ENCODE data around the gene ULBP2.
"Not testable (repeated sequence)": the region's sequence is repeated elsewhere in the genome, so short reads cannot be mapped to it uniquely, and the experiment has no call there.

The ULBP2 gene

DNA sequence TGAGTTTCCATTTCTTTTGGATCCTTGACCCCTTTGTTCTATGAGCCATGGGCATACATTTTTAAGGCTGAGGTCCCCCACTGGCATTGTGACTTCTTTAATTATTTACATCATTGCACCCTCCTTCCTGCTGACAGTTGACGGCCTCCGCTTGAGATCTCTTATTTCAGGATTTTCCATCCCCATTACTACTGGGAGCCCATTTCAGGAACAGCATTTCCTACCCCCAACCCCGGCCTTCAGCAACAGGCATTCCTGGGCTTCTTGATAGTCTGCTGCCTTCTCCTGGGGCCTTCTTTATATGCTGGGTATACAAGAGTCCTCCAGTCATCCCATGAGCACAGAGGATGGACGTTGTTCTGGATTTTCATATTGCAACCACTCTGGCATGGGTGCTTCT lies 25.8 kb downstream of the ULBP2 start:
- no peaks in the 10 kb centered on the region for H3K36me3 ChIP-seq
- H3K4me1 ChIP-seq = peaks cover 25% of the 10 kb centered on the region
- TF ChIP-seq Cebpa-rat (IDR thresholded peaks at IDR 0.05) = no peak
- H3K27ac ChIP-seq = no peak overlapping the region
- no peak overlapping the region for H3K9ac ChIP-seq
- peaks cover 78% of the 10 kb centered on the region for H3K27me3 ChIP-seq
- H3K9me3 ChIP-seq = no peaks in the 10 kb centered on the region
- no peak overlapping the region for H3K4me2 ChIP-seq
- peaks cover 24% of the 10 kb centered on the region for H4K20me1 ChIP-seq
- H3K4me3 ChIP-seq = no peak overlapping the region

DNA sequence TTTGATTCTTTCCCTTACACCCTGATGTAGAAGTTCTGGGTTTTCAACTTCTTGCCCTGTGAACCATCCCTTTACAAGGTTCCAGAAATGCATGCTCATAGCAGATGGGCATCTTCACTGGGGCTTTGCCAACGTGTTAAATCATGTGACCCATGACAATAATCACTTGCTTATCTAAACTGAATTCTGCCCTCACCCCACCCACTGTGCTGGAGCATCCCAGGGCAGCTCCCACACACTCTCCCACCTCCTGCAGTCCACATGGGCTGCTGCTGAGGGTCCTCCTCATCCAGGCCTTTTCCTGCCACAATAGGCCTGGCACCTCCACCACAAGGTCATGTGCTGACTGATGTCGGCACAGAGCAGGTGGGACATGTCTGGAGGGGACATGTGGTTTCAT lies 26.2 kb downstream of the ULBP2 start:
- H3K4me2 ChIP-seq, H3K9me3 ChIP-seq, H3K4me3 ChIP-seq, H3K36me3 ChIP-seq, H3K27ac ChIP-seq, H3K9ac ChIP-seq: not testable (repeated sequence)
- Histone ChIP-seq H4K20me1 (peaks cover 24% of the 10 kb centered on the region), H3K4me1 (peaks cover 22% of the 10 kb centered on the region), H3K27me3 (peaks cover 74% of the 10 kb centered on the region)

- H3K9me3 ChIP-seq, H3K9ac ChIP-seq, H3K27ac ChIP-seq, H3K36me3 ChIP-seq, H3K4me2 ChIP-seq, H3K4me3 ChIP-seq: not testable (repeated sequence)
- Histone ChIP-seq H4K20me1 (peaks cover 24% of the 10 kb centered on the region), H3K27me3 (peaks cover 65% of the 10 kb centered on the region), H3K4me1 (peaks cover 17% of the 10 kb centered on the region)
Measured at GRCh38 chr6:149968909-149969308, 27.1 kb downstream of the ULBP2 start.

- H3K4me2 ChIP-seq = no peak overlapping the region
- H3K4me1 ChIP-seq = peaks cover 10% of the 10 kb centered on the region
- TF ChIP-seq Cebpa-rat (IDR thresholded peaks at IDR 0.05) = no peak
- H3K9me3 ChIP-seq = no peaks in the 10 kb centered on the region
- H3K36me3 ChIP-seq = no peaks in the 10 kb centered on the region
- H3K27ac ChIP-seq = no peak overlapping the region
- H3K27me3 ChIP-seq = peaks cover 57% of the 10 kb centered on the region
- H4K20me1 ChIP-seq = peaks cover 20% of the 10 kb centered on the region
- H3K9ac ChIP-seq = no peak overlapping the region
- no peak overlapping the region for H3K4me3 ChIP-seq
Measured at GRCh38 chr6:149969635-149970034, 27.8 kb downstream of the ULBP2 start.

- H3K27ac ChIP-seq, H3K4me1 ChIP-seq, H4K20me1 ChIP-seq, H3K9ac ChIP-seq, H3K9me3 ChIP-seq, H3K36me3 ChIP-seq, H3K4me3 ChIP-seq, H3K4me2 ChIP-seq: not testable (repeated sequence)
- H3K27me3 ChIP-seq = peaks cover 15% of the 10 kb centered on the region
Measured at GRCh38 chr6:149974394-149974793, 32.6 kb downstream of the ULBP2 start.

- no peak overlapping the region for H3K27ac ChIP-seq
- H3K27me3 ChIP-seq = peaks cover 12% of the 10 kb centered on the region
- no peak overlapping the region for H3K4me3 ChIP-seq
- no peaks in the 10 kb centered on the region; the same call in 1 of the 2 replicates for H4K20me1 ChIP-seq
- no peak for TF ChIP-seq Cebpa-rat (IDR thresholded peaks at IDR 0.05)
- no peaks in the 10 kb centered on the region for H3K4me1 ChIP-seq
- H3K9me3 ChIP-seq = no peaks in the 10 kb centered on the region
- H3K9ac ChIP-seq = no peak overlapping the region
- H3K4me2 ChIP-seq = no peak overlapping the region
- H3K36me3 ChIP-seq = no peaks in the 10 kb centered on the region
Measured at GRCh38 chr6:149974825-149975224, 33.0 kb downstream of the ULBP2 start.

- H3K4me3 ChIP-seq = no peak overlapping the region
- no peaks in the 10 kb centered on the region for H3K4me1 ChIP-seq
- no peaks in the 10 kb centered on the region for H3K36me3 ChIP-seq
- no peaks in the 10 kb centered on the region for H4K20me1 ChIP-seq
- H3K27ac ChIP-seq = no peak overlapping the region
- H3K9me3 ChIP-seq = no peaks in the 10 kb centered on the region
- no peak overlapping the region for H3K4me2 ChIP-seq
- H3K27me3 ChIP-seq = peaks cover 6% of the 10 kb centered on the region; the same call in 1 of the 2 replicates
- no peak overlapping the region for H3K9ac ChIP-seq
- TF ChIP-seq Cebpa-rat (IDR thresholded peaks at IDR 0.05) = no peak
Measured at GRCh38 chr6:149975400-149975799, 33.6 kb downstream of the ULBP2 start.

DNA sequence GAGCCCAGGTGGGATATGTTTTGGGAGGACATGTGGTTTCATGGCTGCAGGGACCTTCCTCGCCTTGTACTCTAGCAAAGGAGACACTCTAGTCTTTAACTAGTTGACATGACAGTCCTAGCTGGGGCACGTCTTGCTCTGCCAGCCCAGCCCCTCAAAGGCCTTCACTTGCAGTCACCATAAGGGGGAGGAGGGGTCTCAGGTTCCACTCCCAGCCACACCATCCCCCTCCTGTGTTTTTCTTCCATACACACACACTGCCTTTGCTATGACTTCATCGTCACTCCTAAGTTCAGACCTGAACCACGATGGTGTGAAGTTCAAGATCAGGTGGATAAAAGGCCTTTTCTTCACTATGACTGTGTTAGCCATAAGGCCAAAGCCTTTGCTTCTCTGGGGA lies 35.4 kb downstream of the ULBP2 start:
- peaks cover 16% of the 10 kb centered on the region for H3K27me3 ChIP-seq
- H3K27ac ChIP-seq = no peak overlapping the region
- H3K4me1 ChIP-seq = no peaks in the 10 kb centered on the region
- H3K4me3 ChIP-seq = no peak overlapping the region
- no peak overlapping the region for H3K9ac ChIP-seq
- no peaks in the 10 kb centered on the region for H4K20me1 ChIP-seq
- H3K4me2 ChIP-seq = no peak overlapping the region
- no peak for TF ChIP-seq Cebpa-rat (IDR thresholded peaks at IDR 0.05)
- H3K9me3 ChIP-seq = no peaks in the 10 kb centered on the region
- H3K36me3 ChIP-seq = no peaks in the 10 kb centered on the region

DNA sequence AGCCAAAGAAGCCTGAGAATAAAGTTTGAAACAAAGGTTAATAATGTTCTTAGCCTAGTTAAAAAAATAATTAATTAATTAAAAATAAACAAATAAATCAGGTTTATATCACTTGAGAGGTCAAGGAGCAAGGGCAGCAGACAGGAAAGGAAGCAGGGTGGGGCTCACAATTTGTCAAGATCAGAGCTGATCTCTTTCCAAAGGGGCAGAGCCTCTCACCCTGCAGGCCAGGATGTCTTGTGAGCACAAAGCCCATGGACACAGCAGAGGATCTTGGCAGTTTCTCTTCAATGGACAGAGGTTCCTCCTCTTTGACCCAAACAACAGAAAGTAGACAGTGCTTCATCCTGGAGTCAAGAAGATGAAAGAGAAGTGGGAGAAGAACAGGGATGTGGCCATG lies 36.8 kb downstream of the ULBP2 start:
- H3K4me3 ChIP-seq = no peak overlapping the region
- H3K4me1 ChIP-seq = no peaks in the 10 kb centered on the region
- H3K27ac ChIP-seq = no peak overlapping the region
- H3K4me2 ChIP-seq = no peak overlapping the region
- no peaks in the 10 kb centered on the region for H3K9me3 ChIP-seq
- peaks cover 30% of the 10 kb centered on the region for H3K27me3 ChIP-seq
- TF ChIP-seq Cebpa-rat (IDR thresholded peaks at IDR 0.05) = no peak
- no peaks in the 10 kb centered on the region for H3K36me3 ChIP-seq
- no peaks in the 10 kb centered on the region; the same call in 1 of the 2 replicates for H4K20me1 ChIP-seq
- H3K9ac ChIP-seq = no peak overlapping the region

GRCh38 chr6:149979293-149979692 lies 37.5 kb downstream of the ULBP2 start:
- Histone ChIP-seq H3K27me3 (peaks cover 37% of the 10 kb centered on the region), H4K20me1 (no peaks in the 10 kb centered on the region; the same call in 1 of the 2 replicates), H3K36me3 (no peaks in the 10 kb centered on the region), H3K4me1 (no peaks in the 10 kb centered on the region), H3K27ac (no peak overlapping the region), H3K4me2 (no peak overlapping the region), H3K9me3 (no peaks in the 10 kb centered on the region), H3K9ac (no peak overlapping the region), H3K4me3 (no peak overlapping the region)
- no peak for TF ChIP-seq Cebpa-rat (IDR thresholded peaks at IDR 0.05)

DNA sequence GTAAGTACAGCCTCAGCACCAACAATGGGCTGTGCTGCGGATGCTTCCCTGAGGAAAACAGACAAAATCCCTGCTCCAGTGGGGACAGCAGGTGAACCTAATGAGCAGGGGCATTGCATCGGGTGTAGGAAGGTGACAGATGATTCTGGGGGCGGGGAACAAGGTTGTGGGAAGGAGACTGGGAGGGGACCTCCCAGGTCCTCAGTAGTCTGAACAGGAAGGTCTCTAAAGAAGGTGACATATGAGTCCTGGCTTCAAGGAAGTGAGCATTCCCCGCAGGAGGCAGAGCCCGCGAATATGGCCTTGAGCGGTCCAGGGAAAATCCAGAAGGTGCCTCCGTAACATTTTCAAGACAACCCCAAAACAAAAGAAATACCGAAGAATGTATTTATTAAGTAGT lies 41.3 kb downstream of the ULBP2 start:
- Histone ChIP-seq H3K4me1 (no peaks in the 10 kb centered on the region), H3K36me3 (no peaks in the 10 kb centered on the region), H3K27ac (no peak overlapping the region), H3K9me3 (peaks cover 24% of the 10 kb centered on the region), H3K27me3 (peaks cover 76% of the 10 kb centered on the region), H3K4me3 (no peak overlapping the region), H4K20me1 (peaks cover 13% of the 10 kb centered on the region; the same call in 1 of the 2 replicates), H3K4me2 (no peak overlapping the region), H3K9ac (no peak overlapping the region)
- TF ChIP-seq Cebpa-rat (IDR thresholded peaks at IDR 0.05) = no peak

All from BLaER1 (cell line).